ENCODE measurements around the gene SNAPIN.

The SNAPIN gene

DNA sequence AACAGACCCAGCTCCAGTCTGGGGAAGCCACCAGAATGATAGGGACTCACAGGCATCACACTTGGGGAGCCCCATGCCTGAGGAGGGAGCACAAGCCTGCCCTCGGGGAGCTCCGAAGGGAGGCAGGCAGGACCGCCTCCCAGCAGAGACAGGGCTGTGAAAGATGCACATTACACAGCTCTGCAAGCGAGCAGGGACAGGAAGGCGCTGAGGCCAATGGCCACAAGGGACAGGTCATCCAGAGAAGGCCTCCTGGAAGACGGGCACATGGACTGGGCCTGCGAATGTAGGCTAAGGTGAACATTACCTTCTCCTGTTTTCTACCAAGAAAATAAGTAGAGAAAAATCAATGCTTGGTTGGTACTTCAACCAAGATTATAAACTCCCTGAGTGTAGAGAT, 24.2 kb downstream of the SNAPIN start:
- Histone ChIP-seq H3K36me3 (peaks cover 0 to 28% (median 16%) of the 10 kb centered on the region in 3 donors), H3K27me3 (no peaks in the 10 kb centered on the region), H3K4me3 (no peak overlapping the region), H3K4me1 (peaks cover 0 to 33% (median 13%) of the 10 kb centered on the region in 4 donors), H3K9me3 (no peaks in the 10 kb centered on the region), H3K27ac (no peak overlapping the region)
- no peak for DNase-seq
- intact Hi-C loops (cut with DNase I; ENCODE audit: low total_unique reads), result no loop called here
- no peak for TF ChIP-seq CTCF (IDR thresholded peaks at IDR 0.05)

DNA sequence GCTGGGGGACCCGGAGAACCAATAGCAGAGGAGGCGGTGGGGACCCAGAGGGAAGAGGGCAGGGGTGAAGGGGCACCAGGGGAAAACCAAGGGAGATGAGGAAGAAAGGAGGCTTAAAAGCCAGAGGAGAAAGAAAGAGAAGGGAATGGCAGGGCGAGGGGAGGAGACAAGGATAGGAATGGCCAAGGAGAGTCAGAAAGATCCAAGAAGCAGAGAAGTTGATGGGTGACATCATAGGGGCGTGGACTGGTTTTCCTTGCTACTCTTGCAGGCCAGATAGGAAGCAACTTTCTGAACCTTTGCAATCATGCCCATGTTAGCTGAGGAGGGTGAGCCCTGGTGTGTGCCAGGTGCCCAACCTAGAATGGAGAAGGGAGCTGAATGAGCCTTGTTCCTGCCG, 25.4 kb downstream of the SNAPIN start:
- Histone ChIP-seq H3K27me3 (no peaks in the 10 kb centered on the region), H3K9me3 (no peaks in the 10 kb centered on the region), H3K27ac (peak overlapping the region in 1 of 2 donors; percentile 20), H3K4me3 (no peak overlapping the region), H3K36me3 (peaks cover 2 to 36% (median 27%) of the 10 kb centered on the region in 3 donors), H3K4me1 (peaks cover 0 to 26% (median 5%) of the 10 kb centered on the region in 4 donors)
- no peak for DNase-seq
- no peak for TF ChIP-seq CTCF (IDR thresholded peaks at IDR 0.05)
- intact Hi-C loops (cut with DNase I; ENCODE audit: low total_unique reads), result no loop called here

GRCh38 chr1:153684892-153685291, 26.4 kb downstream of the SNAPIN start:
- no peak for DNase-seq
- H3K4me3 ChIP-seq, result no peak overlapping the region
- H3K27ac ChIP-seq, result no peak overlapping the region
- H3K36me3 ChIP-seq, result peaks cover 13 to 46% (median 37%) of the 10 kb centered on the region in 3 donors
- H3K9me3 ChIP-seq, result no peaks in the 10 kb centered on the region
- intact Hi-C loops (cut with DNase I; ENCODE audit: low total_unique reads), result no loop called here
- TF ChIP-seq CTCF (IDR thresholded peaks at IDR 0.05), result no peak
- H3K4me1 ChIP-seq, result peaks cover 0 to 17% (median 0%) of the 10 kb centered on the region in 4 donors
- no peaks in the 10 kb centered on the region for H3K27me3 ChIP-seq

DNA sequence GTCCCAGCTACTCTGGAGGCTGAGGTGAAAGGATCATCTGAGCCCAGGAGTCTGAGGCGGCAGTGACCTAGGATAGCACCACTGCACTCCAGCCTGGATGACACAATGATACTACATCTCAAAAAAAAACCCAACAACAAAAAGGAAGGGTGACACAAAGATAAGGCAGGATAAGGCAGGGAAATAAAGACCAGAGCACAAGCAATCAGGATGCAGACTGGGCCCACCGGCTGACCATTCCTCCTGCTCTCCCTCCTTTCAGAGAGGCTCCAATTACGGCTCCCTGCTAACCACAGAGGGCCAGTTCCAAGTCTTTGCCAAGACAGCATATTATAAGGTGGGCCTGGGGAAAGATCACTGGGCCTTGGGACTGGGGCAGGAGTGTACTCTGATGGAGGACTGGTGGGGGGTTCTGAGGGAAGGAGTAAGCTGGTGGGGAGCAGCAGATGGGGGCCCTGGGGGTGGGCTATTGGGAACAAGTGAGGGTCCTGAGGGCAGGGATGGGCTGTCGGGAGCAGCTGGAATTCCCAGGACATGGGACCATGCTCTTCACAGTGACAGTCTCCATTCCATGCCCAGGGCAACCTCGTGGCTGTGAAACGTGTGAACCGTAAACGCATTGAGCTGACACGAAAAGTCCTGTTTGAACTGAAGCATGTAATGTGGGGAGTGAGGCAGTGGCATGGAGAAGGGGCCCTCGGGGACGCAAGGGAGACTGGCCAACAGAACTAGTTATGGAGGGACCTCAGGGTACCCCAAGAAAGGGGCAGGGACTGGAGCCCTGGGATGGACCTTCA, 27.2 kb downstream of the SNAPIN start:
- H3K27ac ChIP-seq, result no peak overlapping the region
- no peak overlapping the region for H3K4me3 ChIP-seq
- intact Hi-C loops (cut with DNase I; ENCODE audit: low total_unique reads), result no loop called here
- no peak for DNase-seq
- H3K27me3 ChIP-seq, result no peaks in the 10 kb centered on the region
- peaks cover 16 to 51% (median 42%) of the 10 kb centered on the region in 3 donors for H3K36me3 ChIP-seq
- H3K9me3 ChIP-seq, result no peaks in the 10 kb centered on the region
- peaks cover 0 to 10% (median 0%) of the 10 kb centered on the region in 4 donors for H3K4me1 ChIP-seq
- TF ChIP-seq CTCF (IDR thresholded peaks at IDR 0.05), result no peak

DNA sequence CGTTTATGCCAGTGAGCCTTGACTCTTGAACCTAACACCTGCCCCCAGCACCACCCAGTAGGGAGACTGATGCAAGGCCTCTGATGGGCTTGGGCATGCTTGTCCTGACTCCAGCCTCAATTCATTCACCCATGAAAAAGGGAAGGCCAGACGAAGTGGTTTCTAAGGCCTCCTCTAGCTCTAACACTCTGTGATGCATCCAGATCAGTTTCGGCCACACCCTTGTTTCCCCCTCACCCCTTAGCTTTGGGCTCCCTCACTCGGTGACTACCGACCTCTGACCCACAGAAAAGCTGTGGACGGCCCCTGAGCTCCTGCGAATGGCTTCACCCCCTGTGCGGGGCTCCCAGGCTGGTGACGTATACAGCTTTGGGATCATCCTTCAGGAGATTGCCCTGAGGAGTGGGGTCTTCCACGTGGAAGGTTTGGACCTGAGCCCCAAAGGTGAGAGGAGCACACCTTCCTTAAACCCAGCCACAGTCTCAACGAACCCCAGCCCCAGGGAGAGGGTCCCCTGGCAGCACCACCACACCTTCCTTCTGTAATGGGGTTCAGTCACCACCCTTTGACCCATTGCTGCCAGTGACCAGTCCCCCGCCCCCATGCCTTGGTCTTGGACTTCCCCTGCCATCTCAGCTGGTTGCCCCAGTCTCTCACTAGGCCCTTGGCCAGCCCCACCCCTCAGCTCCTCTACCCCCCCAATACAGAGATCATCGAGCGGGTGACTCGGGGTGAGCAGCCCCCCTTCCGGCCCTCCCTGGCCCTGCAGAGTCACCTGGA, 29.0 kb downstream of the SNAPIN start:
- TF ChIP-seq CTCF (IDR thresholded peaks at IDR 0.05), result no peak
- Histone ChIP-seq H3K27ac (no peak overlapping the region), H3K4me1 (peaks cover 0 to 4% (median 0%) of the 10 kb centered on the region in 4 donors), H3K36me3 (peaks cover 16 to 52% (median 42%) of the 10 kb centered on the region in 3 donors), H3K9me3 (no peaks in the 10 kb centered on the region), H3K4me3 (no peak overlapping the region), H3K27me3 (no peaks in the 10 kb centered on the region)
- intact Hi-C loops (cut with DNase I; ENCODE audit: low total_unique reads), result no loop called here
- DNase-seq, result no peak

Measured in tibial artery (tissue), 4 donors.